Thyroid gland (tissue), 4 donors: ENCODE measurements around the gene INSC.

Source experiments
- POLR2A ChIP-seq, 2 donors: fragments of 450-650 bp; IDR thresholded peaks; one replicate each; pipeline ENCODE4 v1.6.1; 2017; ENCODE audit warnings: antibody characterized with exemption in 2 of 2, mild to moderate bottlenecking in 2 of 2, moderate library complexity in 1 of 2
- TF ChIP-seq, protein P1 (sequence below), 6 experiments: fragments of 200-600 bp in 3 of 6; fragments of 450-650 bp in 3 of 6; sonication (generic) in 3 of 6; IDR thresholded peaks; one replicate each; pipeline ENCODE4 v1.5.1; 2016 to 2019; ENCODE audit warnings: antibody characterized with exemption in 6 of 6, mild to moderate bottlenecking in 2 of 6, inconsistent platforms in 1 of 6, moderate library complexity in 1 of 6

DNA sequence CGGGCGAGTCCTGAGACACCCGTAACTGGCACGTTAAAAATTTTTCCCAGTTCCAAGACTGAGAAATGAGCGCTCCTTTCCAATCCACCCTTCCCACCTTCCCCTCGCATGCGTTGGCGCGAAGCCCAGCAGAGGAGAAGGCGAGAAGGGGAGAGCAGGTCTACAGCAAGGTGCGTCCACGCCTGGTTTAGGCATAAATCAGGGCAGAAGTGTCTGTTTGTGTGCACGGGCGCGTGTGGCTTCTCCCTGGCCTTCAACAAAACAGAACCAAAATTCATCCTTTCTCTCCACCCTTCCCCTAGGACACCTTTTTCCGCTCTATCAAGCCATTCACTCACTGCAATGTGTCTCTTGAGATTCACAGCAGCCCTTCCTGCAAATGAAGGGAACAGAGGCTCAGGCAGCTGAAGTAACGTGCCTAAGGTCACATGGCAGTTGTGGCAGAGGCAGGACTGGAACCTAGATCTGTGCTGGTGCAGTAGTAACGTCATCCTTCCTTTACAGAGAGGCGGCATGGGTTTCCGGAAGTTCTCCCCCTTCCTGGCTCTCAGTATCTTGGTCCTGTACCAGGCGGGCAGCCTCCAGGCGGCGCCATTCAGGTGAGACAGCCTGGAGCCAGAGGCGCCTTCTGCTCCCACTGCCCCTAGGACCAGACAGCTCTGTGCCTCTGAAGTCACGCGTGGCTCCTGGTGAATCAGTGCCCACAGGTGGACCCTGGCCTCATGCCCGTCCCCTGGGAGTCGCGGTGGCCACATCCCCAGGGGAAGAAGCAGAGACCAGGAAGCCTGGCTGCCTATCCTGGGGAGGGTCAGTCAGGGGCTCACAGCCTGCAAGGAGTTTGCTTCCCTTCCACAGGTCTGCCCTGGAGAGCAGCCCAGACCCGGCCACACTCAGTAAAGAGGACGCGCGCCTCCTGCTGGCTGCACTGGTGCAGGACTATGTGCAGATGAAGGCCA, 40.2 kb upstream of the INSC start:
- TF ChIP-seq, protein P1, sequence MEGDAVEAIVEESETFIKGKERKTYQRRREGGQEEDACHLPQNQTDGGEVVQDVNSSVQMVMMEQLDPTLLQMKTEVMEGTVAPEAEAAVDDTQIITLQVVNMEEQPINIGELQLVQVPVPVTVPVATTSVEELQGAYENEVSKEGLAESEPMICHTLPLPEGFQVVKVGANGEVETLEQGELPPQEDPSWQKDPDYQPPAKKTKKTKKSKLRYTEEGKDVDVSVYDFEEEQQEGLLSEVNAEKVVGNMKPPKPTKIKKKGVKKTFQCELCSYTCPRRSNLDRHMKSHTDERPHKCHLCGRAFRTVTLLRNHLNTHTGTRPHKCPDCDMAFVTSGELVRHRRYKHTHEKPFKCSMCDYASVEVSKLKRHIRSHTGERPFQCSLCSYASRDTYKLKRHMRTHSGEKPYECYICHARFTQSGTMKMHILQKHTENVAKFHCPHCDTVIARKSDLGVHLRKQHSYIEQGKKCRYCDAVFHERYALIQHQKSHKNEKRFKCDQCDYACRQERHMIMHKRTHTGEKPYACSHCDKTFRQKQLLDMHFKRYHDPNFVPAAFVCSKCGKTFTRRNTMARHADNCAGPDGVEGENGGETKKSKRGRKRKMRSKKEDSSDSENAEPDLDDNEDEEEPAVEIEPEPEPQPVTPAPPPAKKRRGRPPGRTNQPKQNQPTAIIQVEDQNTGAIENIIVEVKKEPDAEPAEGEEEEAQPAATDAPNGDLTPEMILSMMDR (IDR thresholded peaks at IDR 0.05): peak; percentile 24 to 86 (median 75)
- TF ChIP-seq POLR2A (IDR thresholded peaks at IDR 0.05): no peak
